ENCODE results near the gene SPC25. TPM values are rescaled to one million over a fixed set of nuclear protein-coding genes. Genes with fewer than 3 reads are reported as not detected.

The SPC25 gene
- total and polyA plus RNA-seq, 2 of the 13 experiments (the other 11 are each of a cell fraction or from before 2014, with no cell fraction given): 11.3 to 26.5 TPM

- Histone ChIP-seq H3K4me1 (ENCODE audit: insufficient read depth, low read length) (no peaks in the 10 kb centered on the region), H3K36me3 (replicated peaks in 1 of 2; ENCODE audit: control insufficient read depth in 1 of 2, insufficient read depth in 2 of 2, low read length in 2 of 2) (no peaks in the 10 kb centered on the region), H3K9ac (ENCODE audit: insufficient read depth, low read depth, low read length) (no peak overlapping the region), H2AFZ (ENCODE audit: low read length) (no peak overlapping the region), H3K27me3 (ENCODE audit: control insufficient read depth in 1 of 2, insufficient read depth in 2 of 2, low read length in 2 of 2) (peaks cover 5 to 29% of the 10 kb centered on the region in 2 experiments), H3K9me3 (ENCODE audit: low read length) (no peaks in the 10 kb centered on the region), H3K27ac (ENCODE audit: extremely low read length, insufficient read depth, low read length) (no peak overlapping the region), H3K4me2 (ENCODE audit: low read depth, low read length) (no peak overlapping the region), H3K79me2 (ENCODE audit: insufficient read depth, low read length) (no peaks in the 10 kb centered on the region), H3K4me3 (replicated peaks in 1 of 3; ENCODE audit: insufficient read depth in 1 of 3, low read depth in 2 of 3, low read length in 3 of 3) (no peak overlapping the region), H4K20me1 (ENCODE audit: insufficient read depth, low read length) (no peaks in the 10 kb centered on the region)
- ATAC-seq (no peak), DNase-seq (ENCODE audit: low spot score) (no peak), FAIRE-seq (no peak)
- BruUV-seq (replicated peaks): no TSS peak
- intact Hi-C loops (cut with micrococcal nuclease; ENCODE audit: unreplicated experiment): no loop called here
- 22% methylated on average over 3 of the region's 3 CpGs for WGBS (ENCODE audit: low lambda C conversion rate)
- POLR2A ChIA-PET: no interaction called here
- CTCF ChIA-PET (ENCODE audit: low intra/inter-chr PET ratio, low total read pairs): no interaction called here
- TF ChIP-seq ZIK1 (CRISPR knock-in tag; IDR thresholded peaks at IDR 0.05; ENCODE audit: borderline replicate concordance, low read depth) (no peak), XRCC5 (optimal IDR thresholded peaks at IDR 0.05; ENCODE audit: low read length) (no peak), ZNF547 (CRISPR knock-in tag; IDR thresholded peaks at IDR 0.05) (no peak), CSRNP1 (CRISPR knock-in tag; IDR thresholded peaks at IDR 0.05) (no peak), THAP11 (CRISPR knock-in tag; IDR thresholded peaks at IDR 0.05) (no peak), MAFK (conservative IDR thresholded peaks at IDR 0.05 in 1 of 2, IDR thresholded peaks at IDR 0.05 in 1 of 2; ENCODE audit: low read length in 2 of 2) (no peak), ZNF160 (CRISPR knock-in tag; IDR thresholded peaks at IDR 0.05) (no peak), MXI1 (IDR thresholded peaks at IDR 0.05; ENCODE audit: borderline replicate concordance, low read depth, low read length) (no peak)
- in situ Hi-C loops (cut with HindIII; ENCODE audit: extremely low pct_ligation_motif_present, low pct_unique_long_range_greater_than_20kb): loop anchor here (25.0 kb wide), 1 partner anchor 767 kb away; no protein-coding TSS in a partner anchor
These were observed 14.1 kb upstream of the SPC25 start for GRCh38 chr2:168904358-168904757.

Data from HepG2 (cell line).